ENCODE measurements around the gene MPV17.
"Not testable (repeated sequence)": the region's sequence is repeated elsewhere in the genome, so short reads cannot be mapped to it uniquely, and the experiment has no call there.

MPV17 gene

DNA sequence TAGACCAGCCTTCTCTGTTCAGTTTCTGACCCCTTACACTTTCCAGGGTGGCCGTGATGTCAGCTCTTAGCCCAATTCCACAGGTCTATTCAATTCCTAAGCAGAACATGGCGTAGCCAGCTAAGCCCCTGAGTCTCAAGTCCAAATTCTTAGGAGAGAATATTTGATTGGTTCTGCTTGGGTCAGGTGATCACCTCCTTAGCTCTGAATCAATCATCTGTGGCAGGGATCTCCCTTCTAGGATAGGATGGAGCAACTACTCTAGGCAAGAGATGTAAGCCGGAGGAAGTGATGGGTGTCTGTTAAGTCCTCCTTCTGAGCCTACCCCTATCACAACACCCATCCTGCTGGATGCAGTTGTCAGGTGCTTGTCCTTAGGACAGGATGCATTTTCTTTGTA lies 25.7 kb downstream of the MPV17 start:
- no peak for DNase-seq (ENCODE audit: low spot score)

DNA sequence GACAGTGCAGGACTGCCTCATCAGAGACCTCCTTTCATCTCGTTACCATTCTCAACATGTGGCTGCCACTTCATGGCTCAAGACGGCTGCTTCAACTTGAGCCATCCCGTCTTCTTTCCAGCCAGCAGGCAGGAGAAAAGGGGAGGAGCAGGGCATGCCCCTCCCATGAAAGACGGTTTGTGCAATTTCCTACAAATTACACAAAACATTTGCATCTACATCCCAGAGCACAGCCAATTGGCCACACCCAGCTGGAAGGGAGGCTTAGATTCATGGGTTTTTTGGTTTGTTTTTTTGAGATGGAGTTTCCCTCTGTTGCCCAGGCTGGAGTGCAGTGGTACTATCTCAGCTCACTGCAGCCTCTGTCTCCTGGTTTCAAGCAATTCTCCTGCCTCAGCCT lies 26.4 kb downstream of the MPV17 start:
- no peak for DNase-seq (ENCODE audit: low spot score)

DNA sequence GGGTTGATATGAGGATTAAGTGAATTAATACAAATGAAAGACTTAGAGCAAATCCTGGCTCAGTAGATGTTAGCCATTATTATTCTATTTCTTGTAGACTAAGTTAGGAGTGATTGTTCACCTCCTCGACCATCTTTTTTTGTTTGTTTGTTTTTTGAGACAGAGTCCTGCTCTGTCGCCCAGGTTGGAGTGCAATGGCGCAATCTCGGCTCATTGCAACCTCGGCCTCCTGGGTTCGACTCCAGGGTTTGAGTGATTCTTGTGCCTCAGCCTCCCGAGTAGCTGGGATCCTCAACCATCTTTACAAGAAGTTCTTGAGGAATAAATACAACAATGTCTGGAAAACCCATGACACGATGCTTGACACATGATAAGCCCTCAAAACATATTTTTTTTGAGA lies 28.0 kb downstream of the MPV17 start:
- DNase-seq (ENCODE audit: low spot score): no peak

DNA sequence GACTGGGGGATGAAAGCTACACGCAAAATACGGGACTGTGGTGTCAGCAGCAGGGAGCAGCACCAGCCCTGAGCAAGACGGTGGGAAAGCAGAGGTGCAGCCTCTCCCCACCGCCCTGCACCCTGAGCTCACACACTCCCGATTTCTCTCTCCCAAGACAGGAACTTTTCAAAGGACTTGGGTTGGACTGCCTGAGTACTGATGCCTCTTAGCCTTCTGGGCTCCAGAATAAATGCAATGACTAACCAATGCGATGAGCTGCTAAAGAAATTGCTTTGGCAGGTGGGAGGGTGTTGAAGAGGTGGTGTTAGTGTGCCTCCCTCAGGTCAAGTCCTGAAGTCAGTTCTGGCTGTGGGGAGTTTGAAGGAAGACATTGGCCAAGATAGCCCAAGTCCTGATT lies 31.0 kb downstream of the MPV17 start:
- DNase-seq (ENCODE audit: low spot score): peak; percentile 45

DNA sequence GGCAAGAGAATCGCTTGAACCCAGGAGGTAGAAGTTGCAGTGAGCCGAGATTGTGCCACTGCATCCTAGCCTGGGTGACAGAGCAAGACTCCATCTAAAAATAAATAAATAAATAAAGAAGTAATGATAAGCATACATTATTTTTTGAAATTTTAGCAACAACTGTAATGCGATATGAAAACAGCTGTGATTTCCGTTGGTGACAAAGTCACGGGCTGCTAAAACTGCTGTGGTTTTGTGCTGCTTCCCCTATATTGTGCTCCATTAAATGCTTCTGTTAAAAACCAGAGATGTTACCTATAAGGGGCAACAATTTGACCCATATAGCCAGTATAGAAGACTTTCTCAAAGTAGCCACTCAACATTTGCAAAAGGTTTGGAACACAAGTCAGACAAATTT lies 32.3 kb downstream of the MPV17 start:
- no peak for DNase-seq (ENCODE audit: low spot score)

DNA sequence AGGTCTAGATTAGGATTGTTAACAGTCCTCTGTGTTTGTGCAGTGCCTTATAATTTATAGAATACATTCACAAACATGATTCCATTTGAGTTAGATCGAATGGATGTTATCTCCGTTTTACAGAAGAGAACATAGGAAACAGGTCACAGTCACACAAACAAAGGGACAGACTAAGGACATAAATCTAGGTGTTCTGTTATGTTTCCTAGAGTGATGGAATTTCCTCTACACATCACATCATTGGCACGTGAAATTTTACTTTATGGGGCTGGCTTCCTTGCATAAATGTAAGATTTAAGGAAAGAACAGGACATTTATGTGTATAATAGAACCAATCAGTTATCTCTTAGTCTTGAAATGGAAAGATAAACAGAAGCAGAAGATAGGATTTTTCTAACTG lies 34.3 kb downstream of the MPV17 start:
- no peak for DNase-seq (ENCODE audit: low spot score)

DNA sequence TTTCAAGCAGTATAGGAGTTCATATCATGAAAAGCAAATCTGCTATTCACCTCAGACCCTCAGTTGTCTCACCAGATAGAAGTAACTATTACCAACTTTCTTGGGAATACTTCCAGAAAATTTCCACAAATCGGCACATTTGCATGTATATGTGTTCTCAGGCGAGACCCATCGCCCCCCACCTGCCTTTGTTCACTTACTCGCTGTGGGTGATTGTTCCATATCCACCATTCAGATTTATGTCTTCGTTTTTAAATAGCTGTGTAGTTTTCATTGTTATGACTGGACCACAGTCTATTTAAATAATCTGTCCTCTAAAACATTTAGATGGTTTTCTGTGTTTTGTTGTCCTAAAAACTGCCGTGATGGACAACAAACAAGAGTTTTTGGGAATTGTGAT lies 37.4 kb downstream of the MPV17 start:
- no peak for DNase-seq (ENCODE audit: low spot score)

DNA sequence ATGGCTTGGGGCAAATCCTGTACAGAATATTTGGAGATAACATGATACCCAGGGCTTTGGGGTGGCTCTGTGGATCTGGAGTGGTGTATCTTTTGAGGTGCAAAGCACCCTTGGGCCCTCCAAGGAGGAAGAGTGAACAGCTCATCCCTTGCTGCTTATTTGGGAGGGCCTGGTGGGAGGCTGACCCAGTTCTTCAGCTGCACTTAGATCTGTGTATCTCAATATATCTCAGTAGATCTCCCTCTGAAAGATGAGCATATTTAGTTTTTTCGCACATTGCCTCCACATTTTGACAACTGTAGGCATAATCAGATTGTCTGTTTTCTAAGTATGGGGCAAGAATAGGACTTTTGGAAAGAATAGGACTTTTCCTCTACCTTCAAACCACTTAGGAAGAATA lies 37.9 kb downstream of the MPV17 start:
- DNase-seq (ENCODE audit: low spot score): no peak

DNA sequence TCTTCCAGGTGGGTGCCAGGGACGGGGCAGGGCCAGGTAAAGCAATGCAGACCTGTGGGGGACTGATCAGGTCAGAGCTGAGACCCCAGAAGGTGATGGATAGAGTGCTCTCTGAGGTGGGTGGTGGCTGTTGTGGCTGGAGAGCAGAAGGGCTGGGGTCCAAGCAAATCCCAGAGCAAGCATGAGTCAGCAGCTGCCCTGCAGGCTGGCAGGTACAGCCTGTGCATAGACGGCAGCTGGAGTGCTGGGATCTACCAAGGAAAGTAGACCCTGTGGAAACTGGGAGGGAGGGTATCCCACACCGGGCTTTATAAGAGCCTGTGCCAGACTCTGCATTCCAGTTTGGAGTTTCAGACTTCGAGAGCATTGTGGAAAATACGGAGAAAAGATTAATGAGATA lies 40.0 kb downstream of the MPV17 start:
- DNase-seq (ENCODE audit: low spot score): no peak

DNA sequence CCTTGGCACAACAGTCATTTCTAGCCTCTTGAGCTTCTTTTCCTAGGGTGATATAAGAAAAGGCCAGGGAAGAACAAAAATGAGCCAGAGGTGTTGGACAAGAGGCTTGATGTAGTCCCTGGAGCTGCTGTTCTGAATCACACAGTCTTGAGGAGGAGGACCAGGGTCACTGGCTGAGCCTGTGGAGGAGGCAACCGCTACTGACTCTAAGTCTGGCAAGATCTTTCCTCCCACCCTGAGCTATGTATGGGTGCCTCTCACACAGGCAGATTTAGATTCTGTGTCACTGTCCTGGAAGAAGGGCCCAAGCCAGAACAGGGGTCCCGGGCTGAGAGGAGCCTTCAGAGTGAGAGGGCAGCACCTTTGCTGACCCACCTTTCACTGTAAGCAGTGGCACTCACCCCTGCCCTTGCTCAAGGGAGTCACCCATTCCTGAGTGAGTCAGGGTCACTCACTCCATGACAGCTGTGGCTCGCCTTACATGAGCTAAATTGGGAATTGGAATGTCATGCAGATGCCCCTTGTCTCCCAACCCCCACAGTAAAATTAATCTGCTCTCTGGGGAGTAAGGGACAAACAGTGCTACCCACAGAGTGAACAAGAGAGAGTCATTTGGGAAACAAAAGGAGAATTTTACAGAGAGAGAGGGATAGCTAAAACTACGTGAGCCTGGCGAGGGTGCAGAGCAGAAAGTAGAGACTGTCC lies 40.9 kb downstream of the MPV17 start, which contains the start of gene TRIM54:
Gene TRIM54 (plus strand): TSS at position 575 of the 705 bp plus-strand sequence. CDS start 303 bp downstream, outside the sequence.
- no peak for DNase-seq (ENCODE audit: low spot score)

DNA sequence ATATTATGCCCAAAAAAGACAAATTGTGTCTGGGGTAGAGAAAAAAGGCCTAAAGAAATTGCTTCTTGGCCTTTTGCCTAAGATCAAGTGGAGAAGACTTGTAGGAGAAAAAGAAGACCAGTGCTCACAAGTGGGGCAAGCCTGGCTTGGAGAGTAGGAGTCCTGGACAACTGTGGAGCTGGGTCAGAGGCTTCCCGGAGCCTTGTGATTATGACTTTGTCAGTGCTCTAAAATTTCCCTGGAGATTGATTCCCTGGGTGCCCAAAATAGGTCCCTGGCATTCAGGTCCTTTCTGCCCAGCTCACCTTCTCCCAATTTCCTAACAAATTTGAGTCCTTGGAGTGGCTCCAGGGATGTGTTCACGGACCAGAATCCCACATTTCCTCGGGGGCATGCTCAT lies 41.5 kb downstream of the MPV17 start:
- no peak for DNase-seq (ENCODE audit: low spot score)

DNA sequence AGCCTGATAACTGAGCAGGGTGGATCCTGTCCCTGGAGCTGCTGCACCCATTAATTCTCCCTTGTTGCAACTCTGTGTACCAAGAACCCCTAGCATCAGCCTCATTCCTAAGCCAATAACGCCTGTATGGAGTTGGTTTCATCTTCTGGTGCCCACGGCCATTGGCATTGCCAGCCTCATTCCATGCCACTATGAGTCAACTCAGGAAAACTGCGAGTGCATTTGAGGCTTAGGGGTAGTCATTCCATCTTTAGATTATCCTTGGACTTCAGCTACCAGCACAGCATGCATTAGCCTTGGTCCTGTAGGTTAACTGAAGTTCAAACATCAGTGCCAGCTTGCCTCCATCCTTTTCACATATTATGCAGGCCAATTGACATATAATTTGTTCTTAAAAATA lies 42.1 kb downstream of the MPV17 start:
- no peak for DNase-seq (ENCODE audit: low spot score)

DNA sequence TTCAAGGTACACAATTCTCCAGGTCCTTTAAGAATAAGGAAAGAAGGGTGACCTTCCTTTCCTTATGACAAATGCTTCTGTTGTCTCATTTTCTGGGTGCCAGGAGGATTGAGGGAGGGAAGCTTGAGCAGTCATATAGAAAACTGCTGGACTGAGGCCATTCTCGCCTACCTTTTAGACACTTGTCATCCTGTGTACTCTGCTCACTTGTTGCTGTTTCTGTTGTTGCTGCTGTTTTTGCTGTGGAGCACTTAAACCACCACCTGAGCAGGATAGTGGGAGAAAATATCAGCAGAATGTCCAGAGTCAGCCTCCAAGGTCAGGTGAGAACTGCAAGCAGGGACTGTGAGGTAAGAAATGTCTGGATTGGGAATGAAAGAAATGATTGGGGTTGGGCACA lies 44.9 kb downstream of the MPV17 start:
- DNase-seq (ENCODE audit: low spot score): no peak

DNA sequence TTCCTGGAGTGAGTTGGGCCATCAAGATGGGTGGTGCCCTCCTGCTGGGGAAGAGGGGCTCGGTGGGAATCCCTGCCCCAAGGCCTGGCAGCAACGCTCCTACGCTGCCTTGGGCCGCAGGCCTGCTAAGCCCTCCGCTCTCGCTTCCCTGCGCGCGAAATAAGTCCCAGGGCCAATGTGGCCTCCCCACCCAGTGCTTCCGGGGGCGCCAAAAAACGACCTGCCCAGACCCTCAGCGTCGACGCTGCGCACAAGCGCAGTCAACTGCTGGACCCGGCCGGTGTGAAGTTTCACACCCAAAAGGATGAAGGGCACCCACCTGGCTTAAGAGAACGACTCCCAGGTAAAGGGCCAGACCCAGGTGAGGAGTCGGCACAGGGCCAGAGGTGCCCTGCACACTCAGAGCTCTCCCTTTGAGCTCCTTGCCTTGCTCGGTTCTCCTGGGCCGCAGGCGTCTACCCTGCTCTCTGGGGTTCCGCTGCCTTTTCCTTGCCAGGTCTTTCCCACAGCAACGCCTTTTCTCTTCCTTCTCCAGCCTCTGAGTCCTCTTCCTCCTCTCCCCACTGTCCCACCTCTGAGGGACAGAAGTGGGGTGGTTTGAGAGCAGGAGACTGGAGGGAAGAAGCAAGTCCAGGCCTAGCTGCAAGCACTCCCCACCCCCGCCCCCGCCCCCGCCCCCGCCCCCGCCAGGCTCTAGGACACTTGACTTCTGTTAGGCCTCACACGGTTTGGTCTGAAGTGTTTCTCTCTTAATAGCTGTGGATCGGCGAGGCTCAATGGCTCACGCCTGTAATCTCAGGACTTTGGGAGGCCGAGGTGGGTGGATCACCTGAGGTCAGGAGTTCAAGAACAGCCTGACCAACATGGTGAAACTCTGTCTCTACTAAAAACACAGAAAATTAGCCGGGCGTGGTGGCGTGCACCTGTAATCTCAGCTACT lies 47.4 kb downstream of the MPV17 start, which contains the start of gene DNAJC5G:
Gene DNAJC5G (plus strand): TSS at position 223 of the 940 bp plus-strand sequence. CDS start 1,296 bp downstream, outside the sequence.
- no peak for DNase-seq (ENCODE audit: low spot score)

DNA sequence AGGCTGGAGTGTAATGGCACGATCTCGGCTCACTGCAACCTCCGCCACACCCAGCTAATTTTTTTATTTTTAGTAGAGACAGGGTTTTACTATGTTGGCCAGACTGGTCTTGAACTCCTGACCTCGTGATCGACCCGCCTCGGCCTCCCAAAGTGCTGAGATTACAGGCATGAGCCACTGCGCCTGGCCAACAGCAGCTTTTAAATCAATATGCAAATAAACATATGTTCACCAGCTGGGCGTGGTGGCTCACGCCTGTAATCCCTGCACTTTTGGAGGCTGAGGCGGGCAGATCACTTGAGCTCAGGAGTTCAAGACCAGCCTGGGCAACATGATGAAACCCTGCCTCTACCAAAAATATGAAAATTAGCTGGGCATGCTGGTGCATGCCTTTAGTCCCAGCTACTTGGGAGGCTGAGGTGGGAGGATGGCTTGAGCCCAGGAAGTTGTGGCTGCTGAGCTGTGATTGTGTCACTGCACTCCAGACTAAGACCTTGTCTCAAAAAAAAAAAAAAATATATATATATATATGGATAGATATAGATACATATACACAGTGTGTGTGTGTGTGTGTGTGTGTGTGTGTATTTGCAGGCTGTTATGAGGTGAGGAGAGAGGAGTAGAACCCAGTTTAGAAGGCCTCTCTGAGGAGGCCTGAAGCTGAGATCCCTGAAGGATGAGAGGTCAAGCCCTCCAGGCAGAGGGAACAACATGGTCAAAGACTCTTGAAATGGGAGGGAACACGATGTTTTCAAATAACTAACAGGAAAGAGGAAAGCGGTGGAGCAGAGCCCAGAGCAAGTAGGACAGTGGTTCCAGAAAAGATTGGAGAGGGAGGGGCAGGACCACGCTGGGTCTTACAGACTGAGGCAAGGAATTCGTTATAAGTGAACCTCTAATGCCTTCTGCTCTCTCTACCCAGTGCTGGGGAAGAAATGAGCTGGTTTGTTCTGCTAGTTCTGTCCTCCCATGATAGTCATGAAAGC lies 50.1 kb downstream of the MPV17 start:
- not testable (repeated sequence) for DNase-seq (ENCODE audit: low spot score)

DNA sequence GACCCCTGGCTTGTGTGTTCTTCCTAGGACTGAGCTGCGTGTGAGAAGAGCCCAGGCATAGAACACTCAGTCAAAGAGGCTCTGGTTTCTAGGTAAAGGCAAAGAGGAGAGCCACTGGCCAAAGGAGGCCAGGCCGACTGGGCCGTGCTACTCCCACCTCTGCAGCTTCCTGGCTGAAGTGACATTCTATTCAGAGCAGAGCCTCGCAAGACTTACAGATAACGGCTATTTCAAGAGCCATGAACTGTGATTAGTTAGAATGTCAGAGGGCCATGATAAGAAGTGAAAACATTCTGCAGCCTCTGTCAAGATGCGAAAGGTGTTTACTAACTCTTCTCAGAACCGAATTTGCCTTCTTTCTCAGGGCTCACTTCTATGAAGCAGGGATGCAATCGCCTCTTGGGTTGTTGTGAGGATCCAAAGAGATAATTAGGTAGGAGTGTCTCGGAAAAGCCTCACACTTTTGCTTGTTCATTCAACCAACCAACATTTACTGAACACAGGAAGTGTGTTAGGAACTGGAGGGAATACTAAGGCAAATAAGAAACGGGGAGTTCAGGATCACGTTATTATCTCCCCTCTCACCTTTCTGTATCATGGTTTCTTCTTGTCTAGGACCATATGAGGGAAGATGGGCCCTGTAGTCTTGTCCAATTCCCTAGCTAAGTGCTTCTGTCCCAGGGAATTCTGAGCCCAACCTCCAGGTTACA lies 51.1 kb downstream of the MPV17 start:
- no peak for DNase-seq (ENCODE audit: low spot score)

DNA sequence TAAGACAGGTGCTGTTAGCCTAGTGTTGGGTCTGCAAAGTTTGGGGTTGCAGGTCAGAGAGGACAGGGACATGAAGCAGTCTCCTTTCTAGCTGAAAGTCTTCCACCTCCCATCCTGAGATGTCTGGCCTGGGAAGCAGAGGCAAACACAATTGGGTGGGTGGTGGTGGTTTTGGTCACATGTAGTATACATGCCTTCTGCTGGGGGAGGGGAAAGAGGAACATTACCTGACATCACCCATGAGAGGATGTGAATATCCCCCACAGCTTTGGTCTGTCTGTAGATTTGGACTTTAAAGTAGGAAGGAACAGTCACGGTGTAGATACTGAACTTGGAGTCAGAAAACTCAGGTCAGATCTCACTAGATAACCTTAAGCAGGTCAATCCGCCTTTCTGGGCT lies 52.2 kb downstream of the MPV17 start:
- DNase-seq (ENCODE audit: low spot score): no peak

DNA sequence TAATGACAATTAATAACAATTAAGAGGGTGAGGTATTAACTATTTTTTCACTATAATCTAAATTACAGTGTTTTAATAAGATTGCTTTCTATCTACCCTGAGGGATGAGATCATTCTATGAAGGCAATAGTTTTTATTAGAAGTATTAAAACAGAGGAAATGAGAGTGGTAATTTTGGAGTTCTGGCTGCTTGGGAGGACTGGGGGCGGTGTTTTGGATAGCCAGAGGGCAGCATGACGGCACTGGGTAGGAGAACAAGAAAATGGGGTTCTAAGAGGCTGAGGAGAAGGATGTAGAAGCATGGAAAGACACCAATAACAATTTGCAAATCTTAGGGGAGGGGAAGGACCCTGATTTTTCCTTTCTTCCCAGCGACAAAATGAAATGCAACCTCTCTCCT lies 52.8 kb downstream of the MPV17 start:
- no peak for DNase-seq (ENCODE audit: low spot score)

DNA sequence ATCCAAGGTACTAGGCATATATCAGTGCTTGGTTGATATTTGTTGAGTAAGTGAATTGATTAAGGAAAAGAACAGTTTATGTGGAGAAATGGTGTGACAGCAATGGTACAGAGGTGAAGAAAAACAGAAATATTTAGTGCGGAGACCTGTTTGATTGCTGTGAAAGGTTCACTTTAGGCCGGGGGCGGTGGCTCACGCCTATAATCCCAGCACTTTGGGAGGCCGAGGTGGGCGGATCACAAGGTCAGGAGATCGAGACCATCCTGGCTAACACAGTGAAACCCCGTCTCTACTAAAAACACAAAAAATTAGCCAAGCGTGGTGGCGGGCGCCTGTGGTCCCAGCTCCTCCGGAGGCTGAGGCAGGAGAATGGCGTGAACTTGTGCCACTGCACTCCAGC lies 54.6 kb downstream of the MPV17 start:
- DNase-seq (ENCODE audit: low spot score): not testable (repeated sequence)

DNA sequence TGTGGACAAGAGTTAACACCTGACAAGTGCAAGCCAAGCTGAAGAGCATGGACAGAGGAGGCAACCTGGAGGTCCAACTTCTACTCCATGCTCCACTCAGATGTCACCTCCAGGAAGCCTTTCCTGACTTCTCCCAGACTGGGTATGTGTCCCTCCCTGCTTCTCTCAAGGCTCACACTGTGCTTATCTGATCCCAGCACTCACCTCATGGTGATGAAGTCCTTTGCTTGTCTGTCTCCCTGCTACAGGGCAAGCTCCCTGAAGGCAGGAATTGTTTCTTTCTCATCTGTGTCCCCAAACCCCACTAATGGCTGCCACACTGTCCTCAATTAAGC lies 57.4 kb downstream of the MPV17 start:
- DNase-seq (ENCODE audit: low spot score): no peak

DNA sequence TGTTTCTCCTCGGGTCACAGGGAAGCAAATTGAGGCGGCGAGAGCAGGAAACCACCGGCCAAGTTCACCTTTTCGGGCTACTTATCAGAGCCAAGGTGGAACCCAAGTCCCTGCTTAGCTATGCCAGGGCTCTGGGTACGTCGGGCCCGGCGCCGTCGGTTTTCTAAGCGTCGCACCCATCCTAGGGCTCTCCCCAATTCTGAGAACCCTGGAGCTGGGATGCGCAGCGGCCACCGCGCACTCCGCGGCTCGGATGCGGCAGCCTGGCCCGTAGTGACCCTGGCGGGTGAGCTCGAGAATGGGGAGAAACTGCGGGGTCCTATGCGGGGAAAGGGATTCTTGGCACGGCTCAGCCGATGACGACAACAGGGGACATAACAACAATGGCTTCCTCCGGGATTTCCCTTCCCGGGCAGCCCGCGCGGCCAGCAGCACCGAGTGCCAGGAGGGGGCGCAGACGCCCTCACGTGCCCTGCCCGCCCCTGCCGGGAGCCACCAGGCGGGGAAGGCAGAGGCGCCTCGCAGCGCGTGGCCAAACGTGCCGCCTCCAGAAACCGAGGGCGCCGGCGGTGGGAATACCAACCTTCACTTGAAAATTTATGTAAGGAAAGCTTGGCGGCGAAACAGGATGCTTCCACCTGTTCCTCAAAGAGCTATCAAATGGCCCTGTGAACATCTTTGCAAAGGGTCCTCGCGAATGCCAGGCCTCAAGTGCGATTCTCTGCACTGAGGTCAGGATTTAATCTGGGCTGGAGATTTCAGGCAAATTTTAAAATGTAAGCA lies 58.0 kb downstream of the MPV17 start:
- peak; percentile 96 for DNase-seq (ENCODE audit: low spot score)
